Measurements from ENCODE around the gene STIMATE.

STIMATE gene

GRCh38 chr3:52866427-52866826, 30.9 kb downstream of the STIMATE start:
- no peak for DNase-seq (ENCODE audit: low spot score)

- no peak for DNase-seq (ENCODE audit: low spot score)
Observed at GRCh38 chr3:52865994-52866393, 31.4 kb downstream of the STIMATE start.

- DNase-seq (ENCODE audit: low spot score): no peak
Observed at GRCh38 chr3:52860424-52860768, 37.0 kb downstream of the STIMATE start.

- no peak for DNase-seq (ENCODE audit: low spot score)
Observed at GRCh38 chr3:52859686-52860423, 37.5 kb downstream of the STIMATE start.

GRCh38 chr3:52857864-52858263, 39.5 kb downstream of the STIMATE start:
- no peak for DNase-seq (ENCODE audit: low spot score)

GRCh38 chr3:52857133-52857532, 40.2 kb downstream of the STIMATE start:
- DNase-seq (ENCODE audit: low spot score): no peak

GRCh38 chr3:52856666-52857065, 40.7 kb downstream of the STIMATE start:
- DNase-seq (ENCODE audit: low spot score): no peak

- no peak for DNase-seq (ENCODE audit: low spot score)
Observed at GRCh38 chr3:52854013-52854412, 43.3 kb downstream of the STIMATE start.

- DNase-seq (ENCODE audit: low spot score): no peak
Observed at GRCh38 chr3:52852419-52852818, 44.9 kb downstream of the STIMATE start.

GRCh38 chr3:52851348-52851747, 46.0 kb downstream of the STIMATE start:
- no peak for DNase-seq (ENCODE audit: low spot score)

- no peak for DNase-seq (ENCODE audit: low spot score)
Observed at GRCh38 chr3:52849656-52850055, 47.7 kb downstream of the STIMATE start.

- no peak for DNase-seq (ENCODE audit: low spot score)
Observed at GRCh38 chr3:52848617-52849016, 48.7 kb downstream of the STIMATE start.

- DNase-seq (ENCODE audit: low spot score): no peak
Observed at GRCh38 chr3:52847726-52848125, 49.6 kb downstream of the STIMATE start.

- DNase-seq (ENCODE audit: low spot score): no peak
Observed at GRCh38 chr3:52847241-52847640, 50.1 kb downstream of the STIMATE start.

GRCh38 chr3:52846432-52846965, 50.8 kb downstream of the STIMATE start:
- DNase-seq (ENCODE audit: low spot score): no peak

GRCh38 chr3:52845691-52846431, 51.5 kb downstream of the STIMATE start:
- DNase-seq (ENCODE audit: low spot score): no peak

- no peak for DNase-seq (ENCODE audit: low spot score)
Observed at GRCh38 chr3:52845157-52845556, 52.2 kb downstream of the STIMATE start.

- DNase-seq (ENCODE audit: low spot score): no peak
Observed at GRCh38 chr3:52844290-52844975, 52.9 kb downstream of the STIMATE start.

GRCh38 chr3:52843881-52844280, 53.5 kb downstream of the STIMATE start:
- no peak for DNase-seq (ENCODE audit: low spot score)

GRCh38 chr3:52843108-52843865, 54.1 kb downstream of the STIMATE start:
- DNase-seq (ENCODE audit: low spot score): no peak

- DNase-seq (ENCODE audit: low spot score): no peak
Observed at GRCh38 chr3:52842424-52842823, 54.9 kb downstream of the STIMATE start.

- no peak for DNase-seq (ENCODE audit: low spot score)
Observed at GRCh38 chr3:52841981-52842340, 55.4 kb downstream of the STIMATE start.
